Fibroblast of villous mesenchyme (primary cell): Measurements from ENCODE around the gene IL17RB. TPM values are rescaled to one million over a fixed set of nuclear protein-coding genes. Genes with fewer than 3 reads are reported as not detected.

ENCODE experiments used
- DNase-seq: peaks from one replicate; pipeline ENCODE4 v3.0.0-alpha.2; 2010; ENCODE audit warnings: low read depth
- H3K4me3 ChIP-seq: 2 replicates; pipeline ENCODE4 v1.5.1; 2011; ENCODE audit warnings: low read depth, mild to moderate bottlenecking, low read length
- total RNA-seq: library from RNA; depleted of rRNA; stranded (reverse); fragments of >200 nt; gene quantifications from 2 replicates; pipeline ENCODE4 v1.2.3, GENCODE V29; 2012
- TF ChIP-seq, protein P1 (sequence below): IDR thresholded peaks from 2 replicates; pipeline ENCODE4 v1.5.1; 2012; ENCODE audit warnings: low read depth, mild to moderate bottlenecking, low read length; ENCODE audit not compliant: insufficient read depth

IL17RB gene
- total RNA-seq, 1 donor = 0.43 TPM

DNA sequence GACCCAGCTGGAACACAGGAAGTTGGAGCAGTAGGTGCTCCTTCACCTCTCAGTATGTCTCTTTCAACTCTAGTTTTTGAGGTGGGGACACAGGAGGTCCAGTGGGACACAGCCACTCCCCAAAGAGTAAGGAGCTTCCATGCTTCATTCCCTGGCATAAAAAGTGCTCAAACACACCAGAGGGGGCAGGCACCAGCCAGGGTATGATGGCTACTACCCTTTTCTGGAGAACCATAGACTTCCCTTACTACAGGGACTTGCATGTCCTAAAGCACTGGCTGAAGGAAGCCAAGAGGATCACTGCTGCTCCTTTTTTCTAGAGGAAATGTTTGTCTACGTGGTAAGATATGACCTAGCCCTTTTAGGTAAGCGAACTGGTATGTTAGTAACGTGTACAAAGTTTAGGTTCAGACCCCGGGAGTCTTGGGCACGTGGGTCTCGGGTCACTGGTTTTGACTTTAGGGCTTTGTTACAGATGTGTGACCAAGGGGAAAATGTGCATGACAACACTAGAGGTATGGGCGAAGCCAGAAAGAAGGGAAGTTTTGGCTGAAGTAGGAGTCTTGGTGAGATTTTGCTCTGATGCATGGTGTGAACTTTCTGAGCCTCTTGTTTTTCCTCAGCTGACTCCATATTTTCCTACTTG, 11.9 kb downstream of the IL17RB start:
- DNase-seq = no peak
- TF ChIP-seq, protein P1, sequence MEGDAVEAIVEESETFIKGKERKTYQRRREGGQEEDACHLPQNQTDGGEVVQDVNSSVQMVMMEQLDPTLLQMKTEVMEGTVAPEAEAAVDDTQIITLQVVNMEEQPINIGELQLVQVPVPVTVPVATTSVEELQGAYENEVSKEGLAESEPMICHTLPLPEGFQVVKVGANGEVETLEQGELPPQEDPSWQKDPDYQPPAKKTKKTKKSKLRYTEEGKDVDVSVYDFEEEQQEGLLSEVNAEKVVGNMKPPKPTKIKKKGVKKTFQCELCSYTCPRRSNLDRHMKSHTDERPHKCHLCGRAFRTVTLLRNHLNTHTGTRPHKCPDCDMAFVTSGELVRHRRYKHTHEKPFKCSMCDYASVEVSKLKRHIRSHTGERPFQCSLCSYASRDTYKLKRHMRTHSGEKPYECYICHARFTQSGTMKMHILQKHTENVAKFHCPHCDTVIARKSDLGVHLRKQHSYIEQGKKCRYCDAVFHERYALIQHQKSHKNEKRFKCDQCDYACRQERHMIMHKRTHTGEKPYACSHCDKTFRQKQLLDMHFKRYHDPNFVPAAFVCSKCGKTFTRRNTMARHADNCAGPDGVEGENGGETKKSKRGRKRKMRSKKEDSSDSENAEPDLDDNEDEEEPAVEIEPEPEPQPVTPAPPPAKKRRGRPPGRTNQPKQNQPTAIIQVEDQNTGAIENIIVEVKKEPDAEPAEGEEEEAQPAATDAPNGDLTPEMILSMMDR = no peak
- no peak overlapping the region for H3K4me3 ChIP-seq

DNA sequence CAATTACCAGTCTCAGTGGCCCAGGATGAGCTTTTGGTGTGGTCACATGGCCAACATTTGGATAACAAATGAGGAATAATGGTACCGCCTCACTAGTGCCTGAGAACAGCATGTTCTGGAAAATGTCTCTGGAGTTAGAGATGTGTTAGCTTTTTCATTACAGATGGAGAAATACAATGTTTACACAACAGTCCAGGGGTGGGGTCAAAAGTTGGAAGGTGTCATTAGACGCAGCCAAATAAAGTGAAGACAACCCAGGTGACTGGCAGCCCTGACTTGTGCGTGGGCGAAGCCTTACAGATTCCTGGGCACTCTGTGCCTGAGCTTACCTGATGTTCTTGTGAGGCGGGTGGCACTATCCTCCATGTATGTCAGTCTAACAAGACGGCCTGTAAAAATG, 12.8 kb downstream of the IL17RB start:
- TF ChIP-seq, protein P1 = no peak
- no peak overlapping the region for H3K4me3 ChIP-seq
- DNase-seq = no peak

DNA sequence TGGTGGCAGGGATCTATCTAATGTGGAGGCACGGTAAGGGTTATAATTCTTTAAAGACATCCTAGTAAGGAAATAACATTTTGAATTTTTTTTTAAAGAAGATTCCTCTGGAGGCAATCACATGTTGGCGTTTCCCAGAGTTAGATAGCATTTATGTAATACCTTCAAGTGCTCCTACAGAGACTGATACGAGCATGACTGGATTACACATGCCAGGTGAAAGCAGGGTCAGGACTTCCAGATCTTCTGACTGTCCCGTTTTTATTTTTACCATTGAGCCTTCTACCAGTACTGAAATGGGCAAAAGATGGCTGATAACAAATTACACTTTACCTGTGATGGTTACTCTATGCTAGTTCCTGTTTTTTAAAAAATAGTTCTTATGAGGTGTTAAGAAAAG, 13.8 kb downstream of the IL17RB start:
- TF ChIP-seq, protein P1 = no peak
- H3K4me3 ChIP-seq = no peak overlapping the region
- DNase-seq = no peak

DNA sequence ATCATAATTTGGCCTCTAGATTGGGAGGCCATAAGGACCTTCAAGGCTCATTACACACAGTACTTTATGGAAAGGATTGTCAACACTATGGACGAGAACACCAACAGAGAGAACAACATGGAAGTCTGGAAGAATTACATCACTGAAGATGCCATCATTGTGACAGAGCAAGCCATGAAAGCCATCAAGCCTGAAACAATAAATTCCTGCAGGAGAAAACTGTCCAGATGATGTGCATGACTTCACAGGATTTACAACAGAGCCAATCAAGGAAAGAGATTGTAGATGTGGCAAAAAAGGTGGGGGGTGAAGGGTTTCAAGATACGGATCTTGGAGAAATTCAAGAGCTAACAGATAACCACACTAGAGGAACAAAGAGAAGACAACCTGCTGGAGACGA, 15.9 kb downstream of the IL17RB start:
- H3K4me3 ChIP-seq = no peak overlapping the region
- TF ChIP-seq, protein P1 = no peak
- no peak for DNase-seq

DNA sequence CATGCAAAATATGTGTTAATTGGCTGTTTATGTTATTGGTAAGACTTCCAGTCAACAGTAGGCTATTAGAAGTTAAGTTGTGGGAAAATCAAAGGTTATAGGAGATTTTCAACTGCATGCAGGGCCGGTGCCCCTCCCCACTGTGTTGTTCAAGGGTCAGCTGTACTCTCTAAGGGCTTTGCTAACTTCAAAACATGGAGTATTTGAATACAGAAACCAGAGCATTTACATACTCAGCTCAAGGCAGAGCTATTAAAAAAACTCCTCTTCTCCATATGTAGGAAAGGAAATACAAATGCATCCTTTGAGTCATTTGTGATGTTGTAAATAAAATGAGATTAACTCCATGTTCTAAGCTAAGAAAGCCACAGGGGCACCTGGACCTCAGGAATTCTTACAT, 16.8 kb downstream of the IL17RB start:
- DNase-seq = no peak
- TF ChIP-seq, protein P1 = no peak
- H3K4me3 ChIP-seq = no peak overlapping the region

DNA sequence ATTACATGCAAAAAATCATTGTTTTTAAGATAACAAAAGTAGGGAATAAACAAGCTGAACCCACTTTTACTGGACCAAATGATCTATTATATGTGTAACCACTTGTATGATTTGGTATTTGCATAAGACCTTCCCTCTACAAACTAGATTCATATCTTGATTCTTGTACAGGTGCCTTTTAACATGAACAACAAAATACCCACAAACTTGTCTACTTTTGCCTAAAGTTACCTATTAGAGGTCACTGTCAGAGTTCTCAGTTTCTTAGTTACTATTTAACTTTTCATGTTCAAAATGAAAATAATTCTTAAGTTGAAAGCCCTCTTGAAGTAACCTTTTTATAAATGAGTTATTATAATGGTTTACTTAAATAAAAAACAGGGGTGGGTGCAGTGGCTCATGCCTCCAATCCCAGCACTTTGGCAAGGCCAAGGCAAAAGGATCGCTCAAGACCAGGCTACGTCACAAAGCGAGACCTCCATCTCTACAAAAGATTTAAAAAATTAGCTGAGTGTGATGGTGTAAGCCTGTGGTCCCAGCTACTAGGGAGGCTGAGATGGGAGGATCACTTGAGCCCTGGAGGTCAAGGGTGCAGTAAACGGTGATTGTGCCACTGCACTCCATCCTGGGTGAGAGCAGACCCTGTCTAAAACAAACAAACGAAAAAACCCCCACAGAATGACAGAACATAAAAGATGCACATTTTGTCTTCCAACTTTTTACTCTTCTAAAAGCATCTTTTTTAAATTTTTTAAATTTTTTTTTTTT, 19.5 kb downstream of the IL17RB start:
- TF ChIP-seq, protein P1 = no peak
- H3K4me3 ChIP-seq = no peak overlapping the region
- no peak for DNase-seq
